Neural cell (in vitro differentiated cells): Measurements from ENCODE around the gene ATP9B. TPM values are rescaled to one million over a fixed set of nuclear protein-coding genes. Genes with fewer than 3 reads are reported as not detected.

ENCODE experiments used
- H2AFZ ChIP-seq: fragments of 200-600, 300-800 bp; sonication (generic), shearing (Covaris generic); 2 replicates; pipeline ENCODE4 v1.6.0; 2014; ENCODE audit warnings: low read depth, mild to moderate bottlenecking, antibody characterized with exemption, low read length, moderate library complexity
- H3F3A ChIP-seq: fragments of 200-600 bp; shearing (Covaris generic); 2 replicates; pipeline ENCODE4 v1.6.1; 2016; ENCODE audit warnings: mild to moderate bottlenecking, moderate library complexity, mixed read lengths, antibody characterized with exemption, low read length; ENCODE audit not compliant: insufficient read depth, poor library complexity, severe bottlenecking
- H3K27ac ChIP-seq: fragments of 200-600, 300-800 bp; sonication (generic), shearing (Covaris generic); 2 replicates; pipeline ENCODE4 v1.5.1; 2014; ENCODE audit warnings: mild to moderate bottlenecking, low read length, moderate library complexity
- H3K27me3 ChIP-seq: fragments of 300-800, 200-600 bp; sonication (generic), shearing (Covaris generic); 2 replicates; pipeline ENCODE4 v1.6.0; 2014; ENCODE audit warnings: mild to moderate bottlenecking, low read depth, low read length, moderate library complexity; ENCODE audit not compliant: insufficient read depth
- H3K36me3 ChIP-seq: fragments of 300-800, 200-600 bp; sonication (generic), shearing (Covaris generic); 2 replicates; pipeline ENCODE4 v1.5.1; 2014; ENCODE audit warnings: mild to moderate bottlenecking, antibody characterized with exemption, low read length, moderate library complexity; ENCODE audit not compliant: insufficient read depth
- H3K4me2 ChIP-seq: fragments of 300-800, 200-600 bp; sonication (generic), shearing (Covaris generic); 2 replicates; pipeline ENCODE4 v1.6.0; 2014; ENCODE audit warnings: mild to moderate bottlenecking, low read length
- H3K4me3 ChIP-seq: fragments of 300-800, 200-600 bp; sonication (generic), shearing (Covaris generic); 2 replicates; pipeline ENCODE4 v1.5.1; 2014; ENCODE audit warnings: mild to moderate bottlenecking, low read length, moderate library complexity
- H3K79me2 ChIP-seq: fragments of 200-600 bp; shearing (Covaris generic); replicated peaks from 2 replicates; pipeline ENCODE4 v1.6.0; 2014; ENCODE audit warnings: mild to moderate bottlenecking, low read length, moderate library complexity; ENCODE audit not compliant: insufficient read depth
- H3K9ac ChIP-seq: fragments of 300-800, 200-600 bp; sonication (generic), shearing (Covaris generic); 2 replicates; pipeline ENCODE4 v1.6.1; 2016; ENCODE audit warnings: mild to moderate bottlenecking, low read length, mixed read lengths
- H3K9me2 ChIP-seq: fragments of 200-600 bp; shearing (Covaris generic); 2 replicates; pipeline ENCODE4 v1.6.1; 2016; ENCODE audit warnings: mild to moderate bottlenecking, low read length, mixed read lengths; ENCODE audit not compliant: insufficient read depth
- H3K9me3 ChIP-seq: fragments of 200-600, 300-800 bp; sonication (generic), shearing (Covaris generic); 2 replicates; pipeline ENCODE4 v1.6.1; 2016; ENCODE audit warnings: mild to moderate bottlenecking, mixed run types, low read length, moderate library complexity, mixed read lengths
- H4K20me1 ChIP-seq: fragments of 200-600 bp; shearing (Covaris generic); 2 replicates; pipeline ENCODE4 v1.6.1; 2016; ENCODE audit warnings: mild to moderate bottlenecking, mixed run types; ENCODE audit not compliant: insufficient read depth
- CTCF ChIP-seq: fragments of 450-650 bp; IDR thresholded peaks from 2 replicates; pipeline ENCODE4 v1.5.1; 2014; ENCODE audit warnings: antibody characterized with exemption, mild to moderate bottlenecking, moderate library complexity; ENCODE audit not compliant: poor library complexity, severe bottlenecking
- EP300 ChIP-seq: fragments of 450-650 bp; conservative IDR thresholded peaks from 2 replicates; pipeline ENCODE4 v1.6.1; 2014; ENCODE audit warnings: antibody characterized with exemption, mild to moderate bottlenecking, moderate library complexity; ENCODE audit not compliant: poor library complexity, severe bottlenecking
- EZH2 ChIP-seq: fragments of 200-600, 300-800 bp; shearing (Covaris generic), sonication (generic); IDR thresholded peaks from 2 replicates; pipeline ENCODE4 v1.6.1; 2014; ENCODE audit warnings: antibody characterized with exemption, low read length, borderline replicate concordance, mild to moderate bottlenecking; ENCODE audit not compliant: insufficient read depth, poor library complexity, severe bottlenecking
- MXI1 ChIP-seq: fragments of 450-650 bp; conservative IDR thresholded peaks from 2 replicates; pipeline ENCODE4 v1.6.1; 2014; ENCODE audit warnings: antibody characterized with exemption, mild to moderate bottlenecking; ENCODE audit not compliant: poor library complexity, severe bottlenecking
- POLR2AphosphoS5 ChIP-seq: IDR thresholded peaks from 2 replicates; pipeline ENCODE4 v1.6.1; 2012
- RAD21 ChIP-seq: fragments of 450-650 bp; conservative IDR thresholded peaks from 2 replicates; pipeline ENCODE4 v1.6.1; 2014; ENCODE audit warnings: antibody characterized with exemption, mild to moderate bottlenecking, moderate library complexity
- REST ChIP-seq: IDR thresholded peaks from 2 replicates; pipeline ENCODE4 v1.6.1; 2012; ENCODE audit warnings: borderline replicate concordance
- SMC3 ChIP-seq: fragments of 450-650 bp; conservative IDR thresholded peaks from 2 replicates; pipeline ENCODE4 v1.6.1; 2014; ENCODE audit warnings: antibody characterized with exemption, mild to moderate bottlenecking, moderate library complexity; ENCODE audit not compliant: poor library complexity
- TAF1 ChIP-seq: IDR thresholded peaks from 2 replicates; pipeline ENCODE4 v1.6.1; 2012; ENCODE audit warnings: low read depth
- polyA plus RNA-seq: library from polyadenylated mRNA; depleted of rRNA; stranded (reverse); fragments of >200 nt; gene quantifications from 2 replicates; pipeline ENCODE4 v1.2.3, GENCODE V29; 2014

ATP9B gene
- polyA plus RNA-seq, 1 donor from 2014 or later, result 15.4 TPM

- H3K4me2 ChIP-seq, result no peak overlapping the region
- no peaks in the 10 kb centered on the region for H4K20me1 ChIP-seq
- H3K4me3 ChIP-seq, result no peak overlapping the region
- no peaks in the 10 kb centered on the region for H3F3A ChIP-seq
- no peaks in the 10 kb centered on the region for H3K9me2 ChIP-seq
- H3K27ac ChIP-seq, result no peak overlapping the region
- H3K79me2 ChIP-seq, result no peaks in the 10 kb centered on the region
- H3K27me3 ChIP-seq, result no peaks in the 10 kb centered on the region
- no peaks in the 10 kb centered on the region for H3K36me3 ChIP-seq
- no peak overlapping the region for H2AFZ ChIP-seq
- H3K9ac ChIP-seq, result no peak overlapping the region
- TF ChIP-seq REST, result no peak
- no peak for TF ChIP-seq POLR2AphosphoS5
- TF ChIP-seq RAD21, result no peak
- no peak for TF ChIP-seq CTCF
- H3K9me3 ChIP-seq, result no peaks in the 10 kb centered on the region
Measured at GRCh38 chr18:79050005-79050404, 19.2 kb upstream of the ATP9B start.

GRCh38 chr18:79056827-79057367 is 12.3 kb upstream of the ATP9B start:
- no peaks in the 10 kb centered on the region for H3K36me3 ChIP-seq
- H3K4me2 ChIP-seq, result no peak overlapping the region
- no peaks in the 10 kb centered on the region for H3K27me3 ChIP-seq
- no peak overlapping the region for H3K9ac ChIP-seq
- no peaks in the 10 kb centered on the region for H3K9me2 ChIP-seq
- no peaks in the 10 kb centered on the region for H4K20me1 ChIP-seq
- no peaks in the 10 kb centered on the region for H3K79me2 ChIP-seq
- TF ChIP-seq REST (no peak), POLR2AphosphoS5 (no peak), CTCF (no peak), MXI1 (no peak), TAF1 (no peak), EP300 (no peak), SMC3 (no peak), RAD21 (no peak), EZH2 (no peak)
- no peak overlapping the region for H3K27ac ChIP-seq
- H2AFZ ChIP-seq, result no peak overlapping the region
- H3K4me3 ChIP-seq, result no peak overlapping the region
- no peaks in the 10 kb centered on the region for H3K9me3 ChIP-seq
- H3F3A ChIP-seq, result no peaks in the 10 kb centered on the region
